Measurements from ENCODE around the gene SYNPR. TPM values are rescaled to one million over a fixed set of nuclear protein-coding genes. Genes with fewer than 3 reads are reported as not detected.
"Not testable (repeated sequence)": the region's sequence is repeated elsewhere in the genome, so short reads cannot be mapped to it uniquely, and the experiment has no call there.

SYNPR gene
- not detected for total RNA-seq

DNA sequence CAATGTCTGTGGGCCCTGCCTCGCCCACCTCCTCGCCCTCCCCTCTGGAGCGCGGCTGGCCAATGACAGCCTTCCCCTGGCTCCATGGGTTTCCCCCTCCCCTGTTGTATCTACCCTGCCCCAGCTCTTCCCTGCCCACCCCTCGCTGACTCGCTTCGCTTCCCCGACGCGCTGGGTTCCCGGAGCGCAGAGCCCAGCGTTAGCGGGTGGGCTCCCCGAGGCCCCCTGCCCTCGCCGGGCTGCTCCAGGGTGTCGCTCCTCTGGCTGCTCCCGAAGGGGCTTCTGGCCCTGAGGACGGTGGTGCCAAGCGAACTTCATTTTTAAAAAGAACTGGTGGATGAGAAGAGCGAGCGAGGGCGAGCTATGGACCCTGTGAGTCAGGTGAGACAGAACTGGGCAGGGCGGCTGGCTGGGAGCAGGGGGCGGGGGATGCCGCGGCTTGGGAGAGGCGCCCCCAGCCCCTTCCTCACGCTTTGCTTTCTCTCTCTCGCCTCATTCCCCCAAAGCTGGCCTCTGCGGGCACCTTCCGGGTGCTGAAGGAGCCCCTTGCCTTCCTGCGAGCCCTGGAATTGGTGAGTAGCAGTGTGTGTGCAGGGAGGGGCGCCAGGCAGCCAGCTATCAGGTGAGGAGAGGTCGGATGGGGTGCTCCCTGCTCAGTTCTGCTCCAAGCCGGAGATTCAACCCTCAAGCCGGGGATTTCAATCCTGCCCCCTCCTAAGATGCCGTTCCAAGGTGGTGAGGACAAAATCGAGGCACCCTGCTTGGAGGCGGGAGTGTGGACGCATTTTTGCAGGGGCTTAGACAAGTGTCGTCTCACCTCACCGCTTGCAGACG, at the start of gene SYNPR:
TSS of gene SYNPR (plus strand) at position 138 of the 834 bp plus-strand sequence.
- no peaks in the 10 kb centered on the region for H3K4me1 Mint-ChIP-seq (ENCODE audit: low read depth)
- ATAC-seq = no peak
- H3K4me3 Mint-ChIP-seq = no peak within 1 kb of the TSS
- peaks cover 28% of the 10 kb centered on the region for H3K27me3 Mint-ChIP-seq (ENCODE audit: low read depth)
- no peaks in the 10 kb centered on the region for H3K36me3 Mint-ChIP-seq (ENCODE audit: insufficient read depth)
- no peaks in the 10 kb centered on the region for H3K9me3 Mint-ChIP-seq
- no peak for DNase-seq

DNA sequence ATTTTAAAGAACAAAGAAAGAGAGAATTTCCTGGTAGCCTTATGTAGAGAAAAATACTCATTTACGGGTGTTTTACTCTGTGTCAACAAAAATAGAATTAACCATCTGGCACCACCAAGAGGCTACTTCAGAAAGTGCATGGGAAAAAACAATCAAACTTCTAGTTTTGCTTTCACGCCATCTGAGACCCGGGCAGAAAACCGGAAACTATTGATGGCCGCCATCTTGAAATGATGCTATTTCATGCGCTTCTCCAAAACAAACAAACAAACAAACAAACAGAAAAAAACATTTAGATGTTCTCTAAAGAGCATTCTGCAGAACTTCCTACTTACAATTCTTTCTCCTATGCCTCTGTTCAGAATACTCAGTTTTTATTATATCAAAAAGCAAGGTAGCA, 49.4 kb upstream of the SYNPR start:
- ATAC-seq (no peak), DNase-seq (no peak)
- H3K27me3 Mint-ChIP-seq (ENCODE audit: low read depth) = no peaks in the 10 kb centered on the region
- peaks cover 2% of the 10 kb centered on the region for H3K4me1 Mint-ChIP-seq (ENCODE audit: low read depth)
- H3K9me3 Mint-ChIP-seq = no peaks in the 10 kb centered on the region
- H3K36me3 Mint-ChIP-seq (ENCODE audit: insufficient read depth) = no peaks in the 10 kb centered on the region
- H3K4me3 Mint-ChIP-seq = no peak overlapping the region

DNA sequence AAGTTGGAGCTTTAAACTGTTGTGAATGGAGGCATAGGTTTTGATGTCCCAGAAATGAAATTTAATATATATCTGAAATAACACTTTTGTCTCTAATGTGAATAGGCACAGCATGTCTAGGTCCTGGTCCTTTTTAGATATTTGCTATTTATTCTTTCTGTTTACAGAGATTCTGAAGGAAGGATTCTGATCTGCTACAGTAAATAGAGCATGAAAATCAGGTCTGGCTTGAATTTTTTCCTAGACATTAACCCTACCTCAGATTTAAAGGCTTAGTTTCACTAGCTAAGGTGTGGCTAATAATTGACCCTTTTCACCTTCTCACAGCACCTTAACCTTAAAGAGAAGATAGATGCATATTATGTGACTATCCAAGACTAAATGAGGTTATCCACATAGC, 48.0 kb upstream of the SYNPR start:
- H3K4me1 Mint-ChIP-seq (ENCODE audit: low read depth) = peaks cover 2% of the 10 kb centered on the region
- no peak for DNase-seq
- H3K27me3 Mint-ChIP-seq (ENCODE audit: low read depth) = no peaks in the 10 kb centered on the region
- H3K9me3 Mint-ChIP-seq = no peaks in the 10 kb centered on the region
- no peaks in the 10 kb centered on the region for H3K36me3 Mint-ChIP-seq (ENCODE audit: insufficient read depth)
- H3K4me3 Mint-ChIP-seq = no peak overlapping the region
- no peak for ATAC-seq

DNA sequence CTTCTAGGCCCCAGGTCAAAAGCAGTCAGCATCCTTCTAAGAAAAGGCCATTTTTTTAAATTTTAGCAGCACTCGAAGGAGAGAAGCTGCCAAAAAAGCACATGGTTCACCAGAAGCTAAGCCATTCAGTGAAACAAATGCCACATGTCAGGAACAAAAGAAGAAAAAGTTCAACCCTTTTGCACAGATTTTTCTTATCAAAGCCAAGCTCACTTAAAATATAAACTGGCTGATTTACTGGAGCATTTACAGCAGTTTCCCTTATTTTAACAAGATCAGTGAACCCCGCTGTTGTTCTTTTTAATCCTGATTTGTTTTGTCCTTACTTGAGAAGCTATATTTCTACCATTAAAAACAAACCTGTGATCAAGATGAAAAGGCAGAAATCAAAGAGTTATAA, 46.5 kb upstream of the SYNPR start:
- Mint-ChIP-seq H3K4me3 (no peak overlapping the region), H3K36me3 (ENCODE audit: insufficient read depth) (no peaks in the 10 kb centered on the region), H3K27me3 (ENCODE audit: low read depth) (no peaks in the 10 kb centered on the region), H3K9me3 (no peaks in the 10 kb centered on the region), H3K4me1 (ENCODE audit: low read depth) (peaks cover 2% of the 10 kb centered on the region)
- DNase-seq (no peak), ATAC-seq (no peak)

DNA sequence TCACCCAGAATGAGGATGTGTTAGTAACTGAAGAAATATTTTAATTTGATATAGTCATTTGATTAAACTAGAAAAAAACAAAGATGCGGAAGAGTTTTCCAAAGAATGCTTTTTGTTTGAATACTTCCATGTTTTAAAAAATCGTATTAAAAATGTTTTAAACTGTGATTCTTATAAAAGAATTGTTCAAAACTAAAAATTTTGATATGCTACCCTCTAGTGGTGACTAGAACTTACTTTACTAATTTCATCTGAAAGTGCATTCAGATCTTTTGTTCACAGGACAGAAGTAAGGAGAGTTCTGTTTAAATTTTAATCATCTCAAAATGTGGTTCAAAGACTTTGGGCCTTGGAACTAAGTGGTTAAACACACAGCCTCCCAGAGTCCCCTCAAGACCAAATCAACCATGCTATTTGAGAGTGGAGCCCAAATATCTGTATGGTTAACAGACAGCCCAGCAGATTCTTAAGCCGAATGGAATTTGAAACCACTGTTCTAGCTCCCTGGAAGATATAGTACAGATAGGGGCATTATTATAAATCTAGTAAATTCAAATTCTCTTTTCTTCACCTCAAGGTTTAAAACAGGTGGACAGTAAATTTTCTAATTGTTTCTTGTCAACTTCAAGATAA, 45.2 kb upstream of the SYNPR start:
- Mint-ChIP-seq H3K4me1 (ENCODE audit: low read depth) (peaks cover 2% of the 10 kb centered on the region), H3K4me3 (no peak overlapping the region), H3K9me3 (no peaks in the 10 kb centered on the region), H3K27me3 (ENCODE audit: low read depth) (no peaks in the 10 kb centered on the region), H3K36me3 (ENCODE audit: insufficient read depth) (no peaks in the 10 kb centered on the region)
- DNase-seq (no peak), ATAC-seq (no peak)

DNA sequence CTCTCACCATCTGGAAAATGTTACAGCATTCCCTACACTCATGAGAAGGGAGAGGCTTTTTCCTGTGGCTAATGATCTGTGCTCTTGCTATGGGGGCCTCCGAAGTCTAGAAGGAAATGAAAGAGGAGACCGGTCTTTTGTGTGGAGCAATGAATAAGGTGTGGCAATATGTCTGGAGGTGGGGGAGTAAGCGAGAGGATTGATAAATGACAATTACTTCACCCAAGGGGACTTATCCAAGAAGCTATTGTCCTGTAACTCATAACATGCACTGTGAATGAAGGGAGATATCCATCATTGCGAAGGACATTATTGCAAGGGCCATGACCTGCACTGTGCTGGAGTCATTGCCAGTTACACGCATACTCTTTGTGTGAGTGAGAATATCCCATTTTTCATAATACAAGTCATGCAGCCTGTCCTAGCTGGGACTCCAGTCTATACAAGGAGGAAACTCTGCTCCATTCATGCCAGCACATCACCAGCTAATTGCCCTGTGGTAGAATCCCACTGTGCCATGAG, 37.7 kb upstream of the SYNPR start:
- Mint-ChIP-seq H3K27me3 (ENCODE audit: low read depth) (no peaks in the 10 kb centered on the region), H3K9me3 (no peaks in the 10 kb centered on the region), H3K36me3 (ENCODE audit: insufficient read depth) (no peaks in the 10 kb centered on the region), H3K4me1 (ENCODE audit: low read depth) (no peaks in the 10 kb centered on the region), H3K4me3 (no peak overlapping the region)
- no peak for DNase-seq
- no peak for ATAC-seq

DNA sequence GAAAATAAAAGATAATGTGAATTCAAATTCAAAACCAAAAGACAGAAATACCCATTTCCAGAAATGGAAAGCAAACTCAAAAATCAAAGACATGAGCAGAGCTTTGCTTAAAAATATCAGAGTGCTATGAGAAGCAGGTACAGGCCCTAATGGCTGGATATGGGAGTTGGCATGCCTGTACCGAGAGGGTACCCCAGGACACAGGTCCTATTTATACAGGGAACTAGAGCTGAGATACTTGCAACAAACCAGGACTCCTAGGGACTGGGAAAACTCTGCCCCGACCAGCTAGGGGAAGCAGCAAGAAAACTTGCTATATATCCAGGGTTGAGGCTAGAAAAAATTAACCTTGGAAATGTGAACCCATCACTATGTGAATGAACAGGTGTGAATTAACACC, 36.0 kb upstream of the SYNPR start:
- Mint-ChIP-seq H3K4me1 (ENCODE audit: low read depth) (no peaks in the 10 kb centered on the region), H3K9me3 (no peaks in the 10 kb centered on the region), H3K36me3 (ENCODE audit: insufficient read depth) (no peaks in the 10 kb centered on the region), H3K4me3 (no peak overlapping the region), H3K27me3 (ENCODE audit: low read depth) (no peaks in the 10 kb centered on the region)
- ATAC-seq = no peak
- DNase-seq = no peak

DNA sequence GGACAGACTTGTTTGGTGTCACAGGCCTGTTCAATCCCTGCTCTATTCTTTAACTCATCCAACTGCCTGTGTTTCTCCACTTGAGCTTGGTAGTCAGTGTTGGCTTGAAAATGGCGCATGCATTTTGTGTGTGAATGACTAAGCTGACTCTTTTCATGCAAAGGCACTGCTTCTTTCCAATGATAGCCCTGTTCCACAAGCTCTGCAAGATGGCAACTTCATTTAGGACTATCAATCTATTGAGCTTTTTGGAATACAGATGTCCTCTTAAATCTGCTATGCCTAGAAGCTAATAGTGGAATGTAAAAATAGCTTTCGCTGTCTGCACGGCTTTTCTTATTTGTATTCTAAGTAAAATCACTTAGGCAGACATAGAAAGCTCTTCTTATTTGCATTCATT, 33.6 kb upstream of the SYNPR start:
- no peak for DNase-seq
- no peak for ATAC-seq
- H3K36me3 Mint-ChIP-seq (ENCODE audit: insufficient read depth) = no peaks in the 10 kb centered on the region
- no peaks in the 10 kb centered on the region for H3K27me3 Mint-ChIP-seq (ENCODE audit: low read depth)
- H3K4me1 Mint-ChIP-seq (ENCODE audit: low read depth) = no peaks in the 10 kb centered on the region
- H3K9me3 Mint-ChIP-seq = no peaks in the 10 kb centered on the region
- no peak overlapping the region for H3K4me3 Mint-ChIP-seq

DNA sequence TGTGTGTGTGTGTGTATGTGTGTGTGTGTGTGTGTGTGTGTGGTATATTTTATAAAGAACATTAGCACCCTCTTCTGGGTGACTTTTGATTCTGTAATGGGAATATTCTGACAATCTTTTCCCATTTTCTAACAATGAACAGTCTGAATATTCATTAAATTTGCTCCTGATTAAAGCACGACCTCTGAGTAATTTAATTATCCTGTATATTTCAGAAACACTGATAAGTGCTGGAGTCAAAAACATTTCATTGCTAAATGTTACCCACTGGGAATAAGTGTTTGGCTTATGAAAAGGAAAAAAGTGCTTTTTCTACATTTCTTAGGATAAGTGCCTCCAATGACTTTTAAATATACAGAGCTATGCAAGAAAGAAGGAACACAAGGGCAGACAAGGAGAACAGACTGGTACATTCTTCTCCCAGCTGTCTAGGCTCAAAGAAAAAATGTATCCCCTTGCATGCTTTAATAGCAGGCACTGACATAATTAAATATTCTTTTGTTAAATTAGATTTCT, 32.3 kb upstream of the SYNPR start:
- ATAC-seq (no peak), DNase-seq (no peak)
- H3K27me3 Mint-ChIP-seq (ENCODE audit: low read depth) = no peaks in the 10 kb centered on the region
- H3K4me3 Mint-ChIP-seq = no peak overlapping the region
- H3K4me1 Mint-ChIP-seq (ENCODE audit: low read depth) = no peaks in the 10 kb centered on the region
- no peaks in the 10 kb centered on the region for H3K9me3 Mint-ChIP-seq
- H3K36me3 Mint-ChIP-seq (ENCODE audit: insufficient read depth) = no peaks in the 10 kb centered on the region

DNA sequence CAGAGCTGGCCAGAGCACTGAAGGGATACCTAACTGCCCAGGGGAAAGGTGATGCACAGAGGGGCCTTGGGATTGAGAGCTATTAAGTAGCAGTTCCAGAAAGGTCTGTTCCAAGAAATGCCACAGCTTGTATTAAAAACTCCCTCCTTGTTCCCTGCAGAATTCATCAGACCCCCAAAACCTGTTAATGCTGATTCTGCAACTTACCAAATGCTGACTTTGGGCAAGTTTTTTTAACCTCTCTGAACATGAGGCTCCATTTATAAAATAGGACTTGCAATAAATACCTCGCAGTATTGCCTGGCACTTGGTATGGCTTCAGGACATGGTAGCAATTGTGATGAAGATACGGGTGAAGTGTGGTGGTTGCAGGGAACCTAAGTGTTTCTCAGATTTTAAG, 30.1 kb upstream of the SYNPR start:
- no peak overlapping the region for H3K4me3 Mint-ChIP-seq
- no peaks in the 10 kb centered on the region for H3K27me3 Mint-ChIP-seq (ENCODE audit: low read depth)
- H3K9me3 Mint-ChIP-seq = no peaks in the 10 kb centered on the region
- ATAC-seq (no peak), DNase-seq (no peak)
- no peaks in the 10 kb centered on the region for H3K36me3 Mint-ChIP-seq (ENCODE audit: insufficient read depth)
- no peaks in the 10 kb centered on the region for H3K4me1 Mint-ChIP-seq (ENCODE audit: low read depth)

DNA sequence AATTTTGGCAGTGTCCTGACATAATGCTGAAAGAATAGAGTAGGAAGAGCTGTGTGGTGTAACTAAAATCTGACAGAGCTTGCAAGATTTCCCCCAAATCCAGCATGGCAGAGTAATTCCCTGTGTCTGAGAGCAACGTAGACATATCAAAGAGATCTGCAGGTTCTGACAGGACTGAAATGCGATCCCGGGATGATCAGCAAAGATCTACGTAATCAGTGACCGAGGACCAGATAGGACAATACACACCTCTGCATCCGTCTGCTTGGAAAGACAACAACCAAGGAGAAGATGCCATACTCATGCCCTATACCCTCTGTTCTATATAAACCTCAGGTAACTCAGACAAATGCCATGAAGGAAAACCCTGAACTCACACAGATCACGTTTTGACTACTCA, 26.6 kb upstream of the SYNPR start:
- Mint-ChIP-seq H3K27me3 (ENCODE audit: low read depth) (no peaks in the 10 kb centered on the region), H3K4me1 (ENCODE audit: low read depth) (no peaks in the 10 kb centered on the region), H3K4me3 (no peak overlapping the region), H3K36me3 (ENCODE audit: insufficient read depth) (no peaks in the 10 kb centered on the region), H3K9me3 (no peaks in the 10 kb centered on the region)
- DNase-seq = no peak
- no peak for ATAC-seq

DNA sequence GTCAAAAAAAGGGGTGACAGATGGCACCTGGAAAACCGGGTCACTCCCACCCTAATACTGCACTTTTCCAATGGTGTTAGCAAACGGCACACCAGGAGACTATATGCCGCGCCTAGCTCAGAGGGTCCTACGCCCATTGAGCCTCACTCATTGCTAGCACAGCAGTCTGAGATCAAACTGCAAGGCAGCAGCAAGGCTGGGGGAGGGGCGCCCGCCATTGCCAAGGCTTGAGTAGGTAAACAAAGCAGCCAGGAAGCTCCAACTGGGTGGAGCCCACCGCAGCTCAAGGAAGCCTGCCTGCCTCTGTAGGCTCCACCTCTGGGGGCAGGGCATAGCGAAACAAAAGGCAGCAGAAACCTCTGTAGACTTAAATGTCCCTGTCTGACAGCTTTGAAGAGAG, 22.3 kb upstream of the SYNPR start:
- ATAC-seq; H3K27me3 Mint-ChIP-seq (ENCODE audit: low read depth); H3K4me1 Mint-ChIP-seq (ENCODE audit: low read depth); H3K36me3 Mint-ChIP-seq (ENCODE audit: insufficient read depth); DNase-seq; H3K9me3 Mint-ChIP-seq; H3K4me3 Mint-ChIP-seq: not testable (repeated sequence)

DNA sequence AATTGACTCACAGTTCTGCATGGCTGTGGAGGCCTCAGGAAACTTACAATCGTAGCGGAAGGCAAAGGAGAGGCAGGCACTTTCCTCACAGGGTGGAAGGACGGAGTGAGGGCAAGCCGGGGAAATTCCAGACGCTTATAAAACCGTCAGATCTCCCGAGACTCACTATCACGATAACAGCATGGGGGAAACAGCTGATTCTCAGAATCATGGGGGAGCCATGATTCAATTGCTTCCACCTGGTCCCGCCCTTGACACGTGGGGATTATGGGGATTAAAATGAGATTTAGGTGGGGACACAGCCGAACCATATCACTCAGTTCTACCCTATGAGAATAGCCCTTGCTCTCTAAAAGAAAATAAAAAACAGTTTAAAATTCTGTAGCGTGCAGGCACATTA, 13.4 kb upstream of the SYNPR start:
- Mint-ChIP-seq H3K4me3 (no peak overlapping the region), H3K27me3 (ENCODE audit: low read depth) (no peaks in the 10 kb centered on the region), H3K36me3 (ENCODE audit: insufficient read depth) (no peaks in the 10 kb centered on the region), H3K9me3 (peaks cover 5% of the 10 kb centered on the region), H3K4me1 (ENCODE audit: low read depth) (no peaks in the 10 kb centered on the region)
- DNase-seq = no peak
- ATAC-seq = no peak

DNA sequence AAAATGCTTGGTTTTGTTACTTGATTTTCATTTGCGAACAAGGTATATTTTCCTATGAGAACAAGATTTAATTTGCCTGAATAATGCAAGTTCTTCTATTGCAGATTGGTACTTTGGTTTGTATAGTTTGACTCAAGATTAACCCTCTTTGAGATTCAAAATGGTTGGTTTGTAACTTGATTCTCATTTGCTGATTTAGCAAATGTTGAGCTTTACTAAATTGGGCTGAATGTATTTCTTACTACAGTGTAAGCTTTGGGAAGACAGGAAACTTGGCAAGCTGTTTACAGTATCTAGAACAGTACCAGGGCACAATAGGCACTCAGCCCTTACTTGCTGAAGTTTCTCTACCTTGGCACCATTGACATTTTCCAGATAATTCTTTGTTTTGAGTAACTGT, 3.7 kb upstream of the SYNPR start:
- peaks cover 4% of the 10 kb centered on the region for H3K9me3 Mint-ChIP-seq
- H3K36me3 Mint-ChIP-seq (ENCODE audit: insufficient read depth) = no peaks in the 10 kb centered on the region

More for the DNA sequence above, 3.7 kb upstream of the SYNPR start:
- DNase-seq (no peak), ATAC-seq (no peak)
- Mint-ChIP-seq H3K4me3 (no peak overlapping the region), H3K4me1 (ENCODE audit: low read depth) (no peaks in the 10 kb centered on the region), H3K27me3 (ENCODE audit: low read depth) (peaks cover 25% of the 10 kb centered on the region)

All from activated T-cell treated with anti-CD3 and anti-CD28 coated beads, Interleukin-2, amount 50 U/mL, for 4 hours (primary cell).